Stimulated activated CD8-positive, alpha-beta memory T cell treated with anti-CD3 and anti-CD28 coated beads, Interleukin-15, amount 100 ng/mL, for 48 hours (primary cell): ENCODE data around the gene CPAMD8.

ENCODE experiments used
- DNase-seq, 2 donors: peaks; one replicate each; pipeline ENCODE4 v3.0.0-alpha.2; 2020; ENCODE audit warnings: low read depth in 2 of 2

Gene CPAMD8

DNA sequence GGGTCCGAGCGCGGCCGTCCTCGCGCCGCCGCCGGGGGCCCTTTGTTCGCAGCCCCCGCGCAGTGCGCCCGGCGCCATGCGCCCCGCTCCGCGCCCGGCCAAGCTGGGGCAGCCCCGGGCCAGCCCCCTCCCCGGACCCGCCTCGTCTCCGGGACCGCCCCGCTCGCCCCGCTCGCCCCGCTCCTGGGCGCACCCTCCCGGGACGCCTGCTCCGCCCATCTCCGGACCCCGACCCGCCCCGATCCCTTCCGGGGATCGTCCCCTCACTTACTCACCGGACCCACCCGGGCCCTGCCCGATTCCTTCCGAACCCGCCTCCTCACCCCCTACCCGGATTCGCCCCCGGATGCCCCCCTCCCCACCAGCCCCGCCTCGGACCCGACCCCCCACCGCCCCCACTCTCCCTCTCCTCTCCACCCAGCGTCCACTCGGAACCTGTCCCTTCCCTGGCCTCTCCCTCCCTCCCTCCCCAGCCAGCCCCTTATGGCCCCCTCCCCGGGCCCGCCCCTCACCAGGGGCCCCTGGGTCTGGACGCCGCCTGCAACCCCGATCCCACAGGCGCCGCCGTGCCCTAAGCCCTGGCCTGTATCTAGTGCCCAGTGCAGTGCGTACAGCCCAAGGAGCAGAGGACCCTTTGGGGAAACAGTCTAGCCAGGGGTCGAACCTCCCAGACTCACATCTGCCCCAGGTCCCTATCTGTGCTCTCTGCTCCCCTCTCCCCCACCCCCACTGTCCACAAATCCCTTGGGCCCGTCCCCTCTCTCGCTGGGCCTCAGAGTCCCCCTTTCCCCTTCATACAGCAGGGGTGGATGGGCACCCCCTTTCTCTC is at the start of gene CPAMD8:
TSS of gene CPAMD8 (minus strand) at position 105 of the 829 bp plus-strand sequence. CDS start 168 bp downstream, outside the sequence.
- DNase-seq = no peak

GRCh38 chr19:17075864-17076542 is 49.4 kb upstream of the CPAMD8 start:
- DNase-seq = peak; percentile 31 to 48

DNA sequence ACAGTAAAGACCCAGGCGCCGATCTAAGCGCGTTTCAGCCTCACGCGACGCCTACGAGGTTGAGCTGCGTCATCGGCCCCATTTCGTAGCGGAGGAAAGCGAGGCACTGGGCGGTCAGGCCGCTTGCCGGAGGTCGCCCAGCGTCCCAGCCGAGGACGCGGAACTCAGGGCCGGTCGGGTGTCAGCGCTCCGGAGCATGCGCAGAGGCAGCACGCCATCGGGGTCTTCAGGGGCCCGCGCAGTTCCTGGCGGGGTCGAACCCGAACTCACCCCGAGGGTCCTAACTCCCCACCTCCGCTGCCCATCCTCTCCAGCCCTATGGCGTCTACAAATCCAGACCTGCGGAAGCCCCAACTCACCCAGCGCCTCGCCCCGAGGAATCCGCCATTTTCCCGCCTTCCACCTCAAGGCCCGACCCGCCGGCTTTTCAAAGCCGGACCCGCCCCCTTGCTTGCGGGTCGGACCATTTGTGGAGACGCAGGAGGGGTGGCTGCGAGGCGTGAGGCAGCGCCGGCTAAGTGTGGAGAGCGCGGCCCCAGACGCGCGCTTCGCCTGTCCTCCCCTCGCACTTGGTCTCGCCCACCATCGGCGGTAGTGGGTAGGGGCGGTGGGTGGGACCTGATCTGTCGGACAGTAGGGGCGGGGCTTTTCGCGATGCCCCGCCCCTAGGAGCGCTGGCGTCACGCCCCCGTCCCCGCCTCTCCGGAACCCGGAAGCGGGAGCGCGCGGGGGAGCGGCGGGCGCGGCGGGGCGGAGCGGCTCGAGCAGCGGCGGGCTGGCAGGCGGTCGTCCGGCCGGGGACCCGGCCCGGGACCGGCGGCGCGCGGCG is 48.6 kb upstream of the CPAMD8 start, which contains the start of the genes HAUS8 and MYO9B:
TSS of gene HAUS8 (minus strand) at position 418 of the 829 bp plus-strand sequence. CDS start at position 388, 30 bp downstream.
TSS of gene MYO9B (plus strand) at position 743 of the 829 bp plus-strand sequence. CDS start 25,941 bp downstream, outside the sequence.
- DNase-seq = peak; percentile 99

DNA sequence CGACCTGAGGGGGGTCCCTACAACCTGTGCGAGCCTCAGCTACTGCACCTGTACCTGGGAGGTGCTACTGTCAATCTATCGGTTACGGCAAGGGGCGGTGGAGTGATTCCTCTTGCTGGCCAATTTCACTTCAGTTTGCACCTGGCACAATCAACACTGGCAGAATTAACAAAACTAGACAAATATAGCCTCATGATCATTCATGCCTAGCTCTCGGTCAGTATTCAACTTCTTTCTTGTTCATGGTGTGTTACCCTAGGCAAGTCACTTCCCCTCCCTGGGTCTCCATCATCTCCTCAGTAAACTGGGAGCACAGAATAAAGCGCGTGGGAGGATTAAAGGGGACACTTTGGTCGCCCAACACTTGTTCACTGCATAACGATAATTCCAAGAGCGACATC is 48.0 kb upstream of the CPAMD8 start:
- DNase-seq = no peak

DNA sequence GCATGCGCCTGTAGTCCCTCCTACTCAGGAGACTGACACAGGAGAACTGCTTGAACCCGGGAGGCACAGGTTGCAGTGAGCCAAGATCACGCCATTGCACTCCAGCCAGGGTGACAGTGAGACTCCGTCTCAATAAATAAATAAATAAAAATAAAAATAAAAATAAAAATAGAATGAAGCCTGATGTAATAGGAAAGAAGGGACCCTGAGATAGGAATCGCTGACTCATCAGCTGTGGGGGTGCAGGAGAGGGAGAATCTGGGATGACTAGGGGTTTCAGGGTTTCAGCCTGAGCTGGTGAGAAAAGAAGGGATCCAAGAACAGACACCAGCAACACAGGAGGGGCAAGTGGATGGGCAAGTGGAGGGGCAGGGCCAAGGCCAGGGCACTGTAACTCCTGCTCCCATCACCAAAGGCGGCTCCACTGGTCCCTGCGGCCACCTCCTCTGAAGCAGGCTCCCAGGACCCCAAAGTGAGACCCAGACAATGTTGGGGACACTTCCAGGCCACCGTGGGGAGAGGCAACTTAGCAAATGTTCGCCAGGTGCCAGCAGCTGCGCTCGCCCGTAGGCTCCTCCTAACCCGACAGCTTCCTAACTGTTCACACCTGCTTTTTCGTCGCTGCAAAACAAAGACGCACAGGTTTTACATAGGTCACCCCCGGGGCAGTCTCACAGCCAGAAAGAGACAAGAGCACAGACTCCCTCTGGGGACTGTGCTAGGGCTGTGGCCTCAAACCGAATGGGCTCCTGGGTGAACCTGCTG is 47.4 kb upstream of the CPAMD8 start:
- no peak for DNase-seq

- DNase-seq = no peak
These were observed 44.3 kb upstream of the CPAMD8 start for GRCh38 chr19:17070912-17071311.

GRCh38 chr19:17070421-17070820 is 43.8 kb upstream of the CPAMD8 start:
- DNase-seq = no peak

GRCh38 chr19:17069193-17069592 is 42.6 kb upstream of the CPAMD8 start:
- DNase-seq = no peak

DNA sequence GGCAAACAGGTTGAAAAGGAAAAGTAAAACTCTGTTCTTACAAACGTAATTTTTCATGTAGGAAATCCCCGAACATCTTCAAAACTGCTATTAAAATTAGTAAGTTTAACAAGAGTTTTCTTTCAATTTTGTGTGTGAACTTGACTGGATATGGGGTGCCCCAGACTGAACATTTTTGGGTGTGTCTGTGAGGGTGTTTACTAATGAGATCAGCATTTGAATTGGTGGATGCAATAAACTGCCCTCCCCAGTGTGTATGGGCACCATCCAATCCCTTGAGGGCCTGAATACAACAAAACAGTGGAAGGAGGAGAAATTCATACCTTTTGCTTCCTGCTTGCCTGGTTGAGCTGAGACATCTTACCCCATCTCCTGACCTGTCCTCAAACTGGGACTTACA is 36.8 kb upstream of the CPAMD8 start:
- no peak for DNase-seq

- no peak for DNase-seq
These were observed 35.1 kb upstream of the CPAMD8 start for GRCh38 chr19:17061691-17062090.

DNA sequence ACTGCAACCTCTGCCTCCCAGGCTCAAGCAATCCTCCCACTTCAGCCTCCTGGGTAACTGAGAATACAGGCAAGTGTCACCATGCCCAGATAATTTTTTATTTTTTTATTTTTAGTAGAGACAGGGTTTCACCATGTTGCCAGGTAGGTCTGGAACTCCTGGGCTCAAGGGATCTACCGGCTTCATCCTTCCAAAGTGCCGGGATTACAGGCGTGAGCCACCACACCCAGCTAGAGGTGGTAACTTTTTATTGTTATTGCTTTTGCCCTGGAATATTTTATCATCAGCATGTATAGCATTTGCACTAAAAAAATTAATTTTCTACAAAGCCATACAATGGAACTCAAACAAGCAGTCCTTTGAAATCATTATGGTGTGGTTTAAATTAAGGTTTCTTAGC is 34.6 kb upstream of the CPAMD8 start:
- no peak for DNase-seq

DNA sequence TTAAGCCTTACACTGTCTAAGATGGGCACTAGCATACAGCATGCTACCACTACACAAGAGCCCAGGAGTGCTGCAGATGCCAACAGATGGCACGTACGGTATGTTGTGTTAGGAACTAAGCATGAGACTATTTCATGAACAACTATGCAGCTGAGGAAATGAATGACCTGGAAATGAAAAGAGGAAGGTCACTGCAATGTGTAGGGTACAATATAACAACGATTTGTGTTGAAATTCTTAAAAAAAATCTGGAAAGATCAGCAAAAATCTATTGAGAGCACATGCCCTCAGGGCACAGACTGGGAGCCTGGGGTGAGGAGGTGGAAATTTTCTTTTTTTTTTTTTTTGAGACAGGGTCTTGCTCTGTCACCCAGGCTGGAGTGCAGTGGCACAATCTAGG is 34.2 kb upstream of the CPAMD8 start:
- DNase-seq = no peak

- DNase-seq = no peak
These were observed 31.6 kb upstream of the CPAMD8 start for GRCh38 chr19:17058236-17058635.

GRCh38 chr19:17055636-17056035 is 29.0 kb upstream of the CPAMD8 start:
- DNase-seq = no peak

DNA sequence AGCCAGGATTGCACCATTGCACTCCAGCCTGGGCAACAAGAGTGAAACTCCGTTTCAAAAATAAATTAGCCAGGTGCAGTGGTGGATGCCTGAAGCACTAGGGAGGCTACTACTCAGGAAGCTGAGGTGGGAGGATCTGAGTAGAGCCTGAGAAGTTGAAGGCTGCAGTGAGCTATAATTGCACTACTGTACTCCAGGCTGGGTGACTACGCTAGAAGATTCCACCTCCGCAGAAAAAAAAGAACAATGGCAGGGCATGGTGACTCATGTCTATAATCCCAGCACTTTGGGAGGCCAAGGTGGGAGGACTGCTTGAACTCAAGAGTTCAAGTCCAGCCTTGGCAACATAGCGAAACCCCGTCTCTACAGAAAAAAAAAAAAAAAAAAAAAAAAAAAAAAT is 28.1 kb upstream of the CPAMD8 start:
- no peak for DNase-seq

GRCh38 chr19:17052439-17052838 is 25.8 kb upstream of the CPAMD8 start:
- DNase-seq = no peak

DNA sequence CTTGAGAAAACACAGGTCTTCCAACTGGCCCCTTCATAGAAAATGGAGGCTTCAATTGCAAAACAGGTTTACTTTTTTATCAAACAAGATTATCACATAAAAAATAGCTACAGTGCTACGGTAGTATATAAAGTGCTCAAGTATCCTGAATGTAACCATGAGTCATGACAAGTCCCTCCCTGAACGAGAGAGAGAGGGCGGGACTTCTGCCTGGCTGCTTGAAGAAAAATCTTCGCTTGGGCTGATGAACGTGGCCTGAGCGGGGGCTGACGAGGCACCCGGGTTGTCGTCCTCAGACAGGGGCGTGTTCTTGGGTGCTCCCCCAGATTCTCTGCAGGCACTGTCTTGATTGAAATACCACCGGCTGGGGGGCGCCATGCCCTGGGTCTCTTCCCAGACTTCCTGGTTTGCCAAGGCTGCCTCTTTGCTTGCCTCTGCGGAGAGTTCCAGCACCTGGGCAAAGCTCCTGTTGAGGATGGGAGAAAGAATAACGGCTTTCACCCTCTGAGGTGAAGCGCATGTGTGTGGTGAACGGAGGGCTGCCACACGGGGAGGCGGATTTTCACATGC is 23.2 kb upstream of the CPAMD8 start:
- DNase-seq = no peak

DNA sequence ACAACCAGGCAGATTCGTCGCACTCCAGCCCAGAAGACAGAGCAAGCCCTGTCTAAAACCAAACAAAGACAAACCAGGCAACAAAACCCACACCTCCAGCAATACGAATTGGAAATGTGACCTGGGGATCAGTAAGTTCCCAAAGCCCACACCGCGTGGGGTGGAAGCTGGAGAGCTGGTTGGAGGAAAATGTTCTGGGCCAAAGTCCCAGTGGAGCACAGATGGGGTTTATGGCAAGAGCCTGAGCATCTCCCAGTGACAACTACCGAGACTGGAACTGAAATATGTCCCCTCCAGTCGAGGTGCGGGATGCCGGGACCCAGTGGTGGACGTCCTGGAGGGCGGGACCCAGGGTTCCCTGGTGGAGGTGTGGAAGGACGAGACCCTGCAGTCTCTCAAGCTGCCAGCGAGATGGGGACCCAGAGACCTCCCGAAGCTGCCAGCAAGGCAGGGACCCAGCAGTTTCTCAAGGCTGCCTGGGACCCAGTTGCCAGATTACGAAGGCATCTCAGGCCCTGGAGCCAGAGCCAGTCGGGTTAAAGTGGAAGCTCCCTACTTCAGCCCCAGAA is 22.4 kb upstream of the CPAMD8 start:
- no peak for DNase-seq

DNA sequence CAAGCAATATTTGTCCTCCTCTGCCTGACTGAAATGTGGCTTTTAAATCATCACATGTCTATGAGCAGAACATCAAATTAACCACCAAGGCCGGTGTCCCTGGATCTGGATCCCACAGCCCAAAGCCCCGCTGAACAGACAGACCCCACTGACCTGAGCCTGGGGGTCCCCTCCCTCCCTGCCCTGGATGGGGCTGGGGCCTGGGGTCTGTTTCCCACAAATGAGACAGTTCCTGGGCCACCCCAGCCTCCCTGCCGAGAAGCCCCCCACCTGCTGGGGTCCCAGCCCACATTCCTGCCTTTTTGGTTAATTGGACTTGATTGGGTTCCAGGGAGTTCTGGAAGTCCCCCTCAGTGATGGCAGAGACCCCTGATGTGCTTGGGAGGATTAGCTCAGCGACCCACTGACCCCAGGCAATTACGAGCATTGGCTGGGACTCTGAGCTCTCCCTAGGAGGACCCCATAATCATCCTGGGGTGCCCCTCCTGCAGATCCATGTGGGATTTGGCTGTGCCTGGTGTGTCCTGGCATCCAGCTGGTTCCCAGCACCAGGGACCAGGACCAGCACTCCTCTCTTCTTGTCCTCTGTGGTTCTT is 19.4 kb upstream of the CPAMD8 start:
- DNase-seq = no peak

DNA sequence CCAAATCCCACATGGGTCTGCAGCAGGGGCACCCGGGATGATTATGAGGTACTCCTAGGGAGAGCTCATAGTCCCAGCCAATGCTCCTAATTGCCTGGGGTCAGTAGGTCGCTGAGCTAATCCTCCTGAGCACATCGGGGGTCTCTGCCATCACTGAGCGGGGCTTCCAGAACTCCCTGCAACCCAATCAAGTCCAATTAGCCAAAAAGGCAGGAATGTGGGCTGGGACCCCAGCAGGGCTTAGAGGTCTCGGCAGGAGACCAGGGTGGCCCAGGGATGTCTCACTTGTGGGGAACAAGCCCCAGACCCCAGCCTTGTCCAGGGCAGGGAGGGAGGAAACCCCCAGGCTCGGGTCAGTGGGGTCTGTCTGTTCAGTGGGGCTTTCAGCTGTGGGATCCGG is 17.1 kb upstream of the CPAMD8 start:
- DNase-seq = no peak
